ENCODE data around the gene G3BP1.

G3BP1 gene

DNA sequence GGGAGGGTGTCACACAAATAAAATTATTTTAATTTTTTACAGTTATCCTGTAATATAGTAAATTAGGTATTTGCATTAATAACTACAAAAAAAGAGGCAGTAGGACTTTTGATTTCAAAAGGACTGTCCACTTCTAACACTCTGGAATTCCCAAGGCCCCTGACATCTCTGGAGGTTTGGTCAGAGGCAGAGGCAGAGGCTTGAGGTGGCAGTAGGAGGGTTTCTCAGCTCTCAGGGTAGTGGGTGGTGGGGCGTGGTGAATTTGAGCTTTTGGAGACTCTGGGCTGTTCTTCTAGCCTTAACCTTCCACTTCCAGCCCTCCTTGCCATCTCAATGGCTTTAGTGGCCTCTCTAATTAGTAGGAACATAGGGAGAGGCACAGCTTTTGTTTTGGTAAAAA, 36.1 kb upstream of the G3BP1 start:
- H3K4me2 ChIP-seq (ENCODE audit: low read depth, low read length, poor library complexity, severe bottlenecking), result no peak overlapping the region
- H3K9ac ChIP-seq (ENCODE audit: low read depth, low read length, poor library complexity, severe bottlenecking), result no peak overlapping the region
- H4K20me1 ChIP-seq (ENCODE audit: insufficient read depth, low read length, poor library complexity, severe bottlenecking), result no peaks in the 10 kb centered on the region
- H2AFZ ChIP-seq (ENCODE audit: low read length), result no peak overlapping the region
- no peaks in the 10 kb centered on the region for H3K9me3 ChIP-seq (ENCODE audit: insufficient read depth, low read depth, low read length)
- TF ChIP-seq, protein P1, sequence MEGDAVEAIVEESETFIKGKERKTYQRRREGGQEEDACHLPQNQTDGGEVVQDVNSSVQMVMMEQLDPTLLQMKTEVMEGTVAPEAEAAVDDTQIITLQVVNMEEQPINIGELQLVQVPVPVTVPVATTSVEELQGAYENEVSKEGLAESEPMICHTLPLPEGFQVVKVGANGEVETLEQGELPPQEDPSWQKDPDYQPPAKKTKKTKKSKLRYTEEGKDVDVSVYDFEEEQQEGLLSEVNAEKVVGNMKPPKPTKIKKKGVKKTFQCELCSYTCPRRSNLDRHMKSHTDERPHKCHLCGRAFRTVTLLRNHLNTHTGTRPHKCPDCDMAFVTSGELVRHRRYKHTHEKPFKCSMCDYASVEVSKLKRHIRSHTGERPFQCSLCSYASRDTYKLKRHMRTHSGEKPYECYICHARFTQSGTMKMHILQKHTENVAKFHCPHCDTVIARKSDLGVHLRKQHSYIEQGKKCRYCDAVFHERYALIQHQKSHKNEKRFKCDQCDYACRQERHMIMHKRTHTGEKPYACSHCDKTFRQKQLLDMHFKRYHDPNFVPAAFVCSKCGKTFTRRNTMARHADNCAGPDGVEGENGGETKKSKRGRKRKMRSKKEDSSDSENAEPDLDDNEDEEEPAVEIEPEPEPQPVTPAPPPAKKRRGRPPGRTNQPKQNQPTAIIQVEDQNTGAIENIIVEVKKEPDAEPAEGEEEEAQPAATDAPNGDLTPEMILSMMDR (conservative IDR thresholded peaks at IDR 0.05; ENCODE audit: low read length), result no peak
- TF ChIP-seq EZH2phosphoT487 (IDR thresholded peaks at IDR 0.05; ENCODE audit: borderline replicate concordance), result no peak
- no peaks in the 10 kb centered on the region for H3K9me2 ChIP-seq (replicated peaks; ENCODE audit: low read depth, low read length)
- H3F3A ChIP-seq (ENCODE audit: low read depth), result no peaks in the 10 kb centered on the region
- H3K4me1 ChIP-seq (ENCODE audit: insufficient read depth, low read length, poor library complexity, severe bottlenecking), result no peaks in the 10 kb centered on the region
- no peaks in the 10 kb centered on the region for H3K27me3 ChIP-seq (ENCODE audit: insufficient read depth, low read length, poor library complexity, severe bottlenecking)
- H3K79me2 ChIP-seq (ENCODE audit: insufficient read depth, low read length), result no peaks in the 10 kb centered on the region
- H3K36me3 ChIP-seq (ENCODE audit: insufficient read depth, low read length), result no peaks in the 10 kb centered on the region
- H3K4me3 ChIP-seq (ENCODE audit: low read length, poor library complexity, severe bottlenecking), result no peak overlapping the region

DNA sequence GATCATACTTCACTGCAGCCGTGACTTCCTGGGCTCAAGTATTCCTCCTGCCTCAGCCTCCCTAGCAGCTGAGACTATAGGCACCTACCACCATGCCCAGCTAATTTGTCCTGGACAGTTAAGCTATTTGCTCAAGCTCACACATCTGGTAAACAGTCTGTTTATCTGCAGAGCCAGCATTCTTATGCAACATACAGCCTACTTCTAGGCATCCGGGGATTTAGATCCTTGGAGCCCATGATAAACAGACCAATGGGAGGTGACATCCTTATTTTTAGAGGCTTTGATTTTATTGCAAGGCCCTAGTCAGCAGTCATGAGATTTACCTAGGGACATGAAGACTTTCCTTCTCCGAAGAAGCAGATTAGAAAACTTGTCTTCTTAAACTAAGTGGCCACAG, 34.3 kb upstream of the G3BP1 start:
- Histone ChIP-seq H3F3A (ENCODE audit: low read depth) (no peaks in the 10 kb centered on the region), H3K4me2 (ENCODE audit: low read depth, low read length, poor library complexity, severe bottlenecking) (no peak overlapping the region)

DNA sequence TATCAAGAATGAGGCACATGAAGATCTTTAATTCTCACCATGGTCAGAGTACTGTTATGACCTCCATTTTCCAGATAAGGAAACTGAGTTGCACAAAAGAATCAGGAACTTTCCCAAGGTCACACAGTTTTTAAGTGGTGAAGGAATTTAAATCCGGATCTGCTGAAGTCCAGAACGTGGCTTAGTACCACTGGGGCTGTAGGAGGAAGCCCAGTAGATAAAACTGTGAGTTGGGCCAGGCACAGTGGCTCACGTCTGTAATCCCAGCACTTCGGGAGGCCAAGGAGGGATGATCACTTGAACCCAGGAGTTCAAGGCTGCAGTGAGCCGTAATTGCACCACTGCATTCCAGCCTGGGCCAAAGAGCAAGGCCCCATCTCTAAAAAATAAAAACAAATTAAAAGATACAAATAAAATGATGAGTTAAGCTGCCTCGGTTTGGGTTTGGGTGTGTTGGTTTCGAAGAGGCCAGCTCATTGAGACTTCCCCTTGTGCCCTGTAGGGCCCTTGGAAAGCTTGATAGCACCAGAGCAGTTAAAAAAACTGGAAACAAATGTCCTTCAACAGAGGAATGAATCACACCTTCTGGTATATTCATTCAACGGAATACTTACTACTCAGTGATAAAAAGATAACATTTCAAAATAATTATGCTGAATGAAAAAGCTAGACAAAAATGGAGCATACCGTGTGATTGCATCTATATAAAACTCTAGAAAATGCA, 33.5 kb upstream of the G3BP1 start:
- Histone ChIP-seq H2AFZ (ENCODE audit: low read length) (no peak overlapping the region), H3K4me1 (ENCODE audit: insufficient read depth, low read length, poor library complexity, severe bottlenecking) (no peaks in the 10 kb centered on the region), H3K9ac (ENCODE audit: low read depth, low read length, poor library complexity, severe bottlenecking) (no peak overlapping the region), H4K20me1 (ENCODE audit: insufficient read depth, low read length, poor library complexity, severe bottlenecking) (no peaks in the 10 kb centered on the region), H3K4me3 (ENCODE audit: low read length, poor library complexity, severe bottlenecking) (no peak overlapping the region), H3K4me2 (ENCODE audit: low read depth, low read length, poor library complexity, severe bottlenecking) (no peak overlapping the region), H3F3A (ENCODE audit: low read depth) (no peaks in the 10 kb centered on the region), H3K27me3 (ENCODE audit: insufficient read depth, low read length, poor library complexity, severe bottlenecking) (no peaks in the 10 kb centered on the region), H3K79me2 (ENCODE audit: insufficient read depth, low read length) (no peaks in the 10 kb centered on the region), H3K9me3 (ENCODE audit: insufficient read depth, low read depth, low read length) (no peaks in the 10 kb centered on the region), H3K9me2 (replicated peaks; ENCODE audit: low read depth, low read length) (no peaks in the 10 kb centered on the region), H3K36me3 (ENCODE audit: insufficient read depth, low read length) (0 out of 2 replicates have a peak, but pooled peaks cover under 1% of the 10 kb centered on the region)
- no peak for TF ChIP-seq EZH2phosphoT487 (IDR thresholded peaks at IDR 0.05; ENCODE audit: borderline replicate concordance)
- TF ChIP-seq, protein P1 (conservative IDR thresholded peaks at IDR 0.05; ENCODE audit: low read length), result no peak

More for the DNA sequence above, 34.3 kb upstream of the G3BP1 start:
- Histone ChIP-seq H3K4me1 (ENCODE audit: insufficient read depth, low read length, poor library complexity, severe bottlenecking) (no peaks in the 10 kb centered on the region), H3K79me2 (ENCODE audit: insufficient read depth, low read length) (no peaks in the 10 kb centered on the region), H3K9ac (ENCODE audit: low read depth, low read length, poor library complexity, severe bottlenecking) (no peak overlapping the region), H3K27me3 (ENCODE audit: insufficient read depth, low read length, poor library complexity, severe bottlenecking) (no peaks in the 10 kb centered on the region), H4K20me1 (ENCODE audit: insufficient read depth, low read length, poor library complexity, severe bottlenecking) (no peaks in the 10 kb centered on the region), H3K9me2 (replicated peaks; ENCODE audit: low read depth, low read length) (no peaks in the 10 kb centered on the region), H3K9me3 (ENCODE audit: insufficient read depth, low read depth, low read length) (no peaks in the 10 kb centered on the region), H3K36me3 (ENCODE audit: insufficient read depth, low read length) (no peaks in the 10 kb centered on the region), H3K4me3 (ENCODE audit: low read length, poor library complexity, severe bottlenecking) (no peak overlapping the region), H2AFZ (ENCODE audit: low read length) (no peak overlapping the region)
- TF ChIP-seq EZH2phosphoT487 (IDR thresholded peaks at IDR 0.05; ENCODE audit: borderline replicate concordance), result no peak
- TF ChIP-seq, protein P1 (conservative IDR thresholded peaks at IDR 0.05; ENCODE audit: low read length), result no peak

Data from Loucy (cell line).